ENCODE results near the gene MT1E.
A peak's percentile ranks its signal among the peaks of the same experiment; 100 is the strongest.
"Not testable (repeated sequence)": the region's sequence is repeated elsewhere in the genome, so short reads cannot be mapped to it uniquely, and the experiment has no call there.

Gene MT1E

GRCh38 chr16:56672761-56673536 lies 47.4 kb downstream of the MT1E start:
- TF ChIP-seq CTCF (IDR thresholded peaks at IDR 0.05; ENCODE audit: insufficient read depth, low read length) (no peak), GABPA (IDR thresholded peaks at IDR 0.05; ENCODE audit: low read depth) (no peak), SPI1 (IDR thresholded peaks at IDR 0.05; ENCODE audit: borderline replicate concordance, low read depth) (no peak), POLR2AphosphoS5 (IDR thresholded peaks at IDR 0.05; ENCODE audit: low read depth) (no peak)
- TF ChIP-seq, protein P1, sequence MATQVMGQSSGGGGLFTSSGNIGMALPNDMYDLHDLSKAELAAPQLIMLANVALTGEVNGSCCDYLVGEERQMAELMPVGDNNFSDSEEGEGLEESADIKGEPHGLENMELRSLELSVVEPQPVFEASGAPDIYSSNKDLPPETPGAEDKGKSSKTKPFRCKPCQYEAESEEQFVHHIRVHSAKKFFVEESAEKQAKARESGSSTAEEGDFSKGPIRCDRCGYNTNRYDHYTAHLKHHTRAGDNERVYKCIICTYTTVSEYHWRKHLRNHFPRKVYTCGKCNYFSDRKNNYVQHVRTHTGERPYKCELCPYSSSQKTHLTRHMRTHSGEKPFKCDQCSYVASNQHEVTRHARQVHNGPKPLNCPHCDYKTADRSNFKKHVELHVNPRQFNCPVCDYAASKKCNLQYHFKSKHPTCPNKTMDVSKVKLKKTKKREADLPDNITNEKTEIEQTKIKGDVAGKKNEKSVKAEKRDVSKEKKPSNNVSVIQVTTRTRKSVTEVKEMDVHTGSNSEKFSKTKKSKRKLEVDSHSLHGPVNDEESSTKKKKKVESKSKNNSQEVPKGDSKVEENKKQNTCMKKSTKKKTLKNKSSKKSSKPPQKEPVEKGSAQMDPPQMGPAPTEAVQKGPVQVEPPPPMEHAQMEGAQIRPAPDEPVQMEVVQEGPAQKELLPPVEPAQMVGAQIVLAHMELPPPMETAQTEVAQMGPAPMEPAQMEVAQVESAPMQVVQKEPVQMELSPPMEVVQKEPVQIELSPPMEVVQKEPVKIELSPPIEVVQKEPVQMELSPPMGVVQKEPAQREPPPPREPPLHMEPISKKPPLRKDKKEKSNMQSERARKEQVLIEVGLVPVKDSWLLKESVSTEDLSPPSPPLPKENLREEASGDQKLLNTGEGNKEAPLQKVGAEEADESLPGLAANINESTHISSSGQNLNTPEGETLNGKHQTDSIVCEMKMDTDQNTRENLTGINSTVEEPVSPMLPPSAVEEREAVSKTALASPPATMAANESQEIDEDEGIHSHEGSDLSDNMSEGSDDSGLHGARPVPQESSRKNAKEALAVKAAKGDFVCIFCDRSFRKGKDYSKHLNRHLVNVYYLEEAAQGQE (IDR thresholded peaks at IDR 0.05; ENCODE audit: insufficient replicate concordance, low read depth), result no peak
- no peak for DNase-seq (ENCODE audit: low read depth in 1 of 2, low spot score in 1 of 2)
- Histone ChIP-seq H3K27ac (replicated peaks) (no peak overlapping the region), H3K4me3 (replicated peaks; ENCODE audit: insufficient read depth, low read length) (no peak overlapping the region), H3K27me3 (ENCODE audit: insufficient read depth, poor library complexity, severe bottlenecking) (peaks cover 40% of the 10 kb centered on the region)

- Histone ChIP-seq H3K27me3 (ENCODE audit: insufficient read depth, poor library complexity, severe bottlenecking) (peaks cover 32% of the 10 kb centered on the region), H3K4me3 (replicated peaks; ENCODE audit: insufficient read depth, low read length) (no peak overlapping the region), H3K27ac (replicated peaks) (no peak overlapping the region)
- peak in 1 of 2 experiments; percentile 49 for DNase-seq (ENCODE audit: low read depth in 1 of 2, low spot score in 1 of 2)
- TF ChIP-seq, protein P1 (IDR thresholded peaks at IDR 0.05; ENCODE audit: insufficient replicate concordance, low read depth), result no peak
- peak; percentile 55; the same call in 1 of the 2 replicates for TF ChIP-seq SPI1 (IDR thresholded peaks at IDR 0.05; ENCODE audit: borderline replicate concordance, low read depth)
- peak; percentile 20 for TF ChIP-seq CTCF (IDR thresholded peaks at IDR 0.05; ENCODE audit: insufficient read depth, low read length)
Observed at GRCh38 chr16:56673921-56674320, 48.3 kb downstream of the MT1E start.

GRCh38 chr16:56674570-56674969 lies 49.0 kb downstream of the MT1E start:
- not testable (repeated sequence) for H3K4me3 ChIP-seq (replicated peaks; ENCODE audit: insufficient read depth, low read length); DNase-seq (ENCODE audit: low read depth in 1 of 2, low spot score in 1 of 2); H3K27ac ChIP-seq (replicated peaks)
- peaks cover 25% of the 10 kb centered on the region for H3K27me3 ChIP-seq (ENCODE audit: insufficient read depth, poor library complexity, severe bottlenecking)

- Histone ChIP-seq H3K4me3 (replicated peaks; ENCODE audit: insufficient read depth, low read length) (no peak overlapping the region), H3K27ac (replicated peaks) (no peak overlapping the region), H3K27me3 (ENCODE audit: insufficient read depth, poor library complexity, severe bottlenecking) (peaks cover 14% of the 10 kb centered on the region)
- DNase-seq (ENCODE audit: low read depth in 1 of 2, low spot score in 1 of 2), result no peak
- TF ChIP-seq GABPA (IDR thresholded peaks at IDR 0.05; ENCODE audit: low read depth), result no peak
- TF ChIP-seq, protein P1 (IDR thresholded peaks at IDR 0.05; ENCODE audit: insufficient replicate concordance, low read depth), result no peak
Observed at GRCh38 chr16:56675685-56676210, 50.2 kb downstream of the MT1E start.

All from HL-60 (cell line).